ENCODE results near the gene PPEF2.

The PPEF2 gene

GRCh38 chr4:75822416-75822815 is 79.8 kb downstream of the PPEF2 start:
- no peak for DNase-seq

GRCh38 chr4:75821966-75822365 is 80.3 kb downstream of the PPEF2 start:
- DNase-seq = no peak

- DNase-seq = no peak
Measured at GRCh38 chr4:75821216-75821615, 81.0 kb downstream of the PPEF2 start.

- no peak for DNase-seq
Measured at GRCh38 chr4:75820676-75821075, 81.6 kb downstream of the PPEF2 start.

- DNase-seq = no peak
Measured at GRCh38 chr4:75820197-75820596, 82.1 kb downstream of the PPEF2 start.

- DNase-seq = no peak
Measured at GRCh38 chr4:75819121-75819520, 83.1 kb downstream of the PPEF2 start.

GRCh38 chr4:75817901-75818300 is 84.4 kb downstream of the PPEF2 start:
- DNase-seq = no peak
